Effector memory CD4-positive, alpha-beta T cell (primary cell): ENCODE results near the gene ERGIC1.
A peak's percentile ranks its signal among the peaks of the same experiment; 100 is the strongest.

Experiments
- DNase-seq, 3 donors: peaks; one replicate each; pipeline ENCODE4 v3.0.0-alpha.2; 2020
- H3K27ac ChIP-seq: 2 replicates; pipeline ENCODE4 v1.7.0; 2013; ENCODE audit warnings: mild to moderate bottlenecking, low read length, moderate library complexity; ENCODE audit not compliant: insufficient read depth, poor library complexity, severe bottlenecking
- H3K27me3 ChIP-seq: replicated peaks from 2 replicates; pipeline ENCODE4 v1.7.0; 2013; ENCODE audit warnings: mild to moderate bottlenecking, low read length; ENCODE audit not compliant: insufficient read depth, control insufficient read depth, poor library complexity, severe bottlenecking
- H3K36me3 ChIP-seq: 2 replicates; pipeline ENCODE4 v1.7.0; 2013; ENCODE audit warnings: mild to moderate bottlenecking, low read length, moderate library complexity; ENCODE audit not compliant: control insufficient read depth, insufficient read depth
- H3K4me1 ChIP-seq: 2 replicates; pipeline ENCODE4 v1.7.0; 2013; ENCODE audit warnings: low read length, mild to moderate bottlenecking; ENCODE audit not compliant: control insufficient read depth, insufficient read depth, poor library complexity, severe bottlenecking
- H3K4me3 ChIP-seq: 2 replicates; pipeline ENCODE4 v1.7.0; 2013; ENCODE audit warnings: low read length, low read depth, mild to moderate bottlenecking; ENCODE audit not compliant: insufficient read depth, poor library complexity, severe bottlenecking
- H3K9me3 ChIP-seq: 2 replicates; pipeline ENCODE4 v1.7.0; 2013; ENCODE audit warnings: mild to moderate bottlenecking, low read length, moderate library complexity; ENCODE audit not compliant: control insufficient read depth

Gene ERGIC1

DNA sequence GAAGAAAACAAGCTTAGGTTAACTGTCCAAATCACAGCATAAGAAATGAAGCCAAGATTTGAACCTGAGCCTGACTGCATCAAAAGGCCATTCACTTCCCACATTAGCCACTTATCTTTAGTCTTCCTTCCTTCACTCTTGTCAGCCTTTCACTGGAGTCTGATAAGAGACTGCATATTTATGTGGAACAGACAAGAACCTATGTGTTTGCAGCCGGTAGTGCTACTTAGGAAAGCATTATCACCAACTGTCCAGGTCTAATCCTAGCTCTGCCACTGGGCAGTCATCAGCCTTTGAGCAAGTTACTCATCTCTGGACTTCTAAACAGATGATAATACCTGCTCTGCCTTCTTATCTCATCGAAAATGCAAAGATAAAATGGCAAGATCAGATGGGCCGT, 137.4 kb downstream of the ERGIC1 start:
- Histone ChIP-seq H3K36me3 (no peaks in the 10 kb centered on the region), H3K27me3 (no peaks in the 10 kb centered on the region), H3K9me3 (no peaks in the 10 kb centered on the region), H3K4me1 (no peaks in the 10 kb centered on the region), H3K27ac (no peak overlapping the region), H3K4me3 (no peak overlapping the region)
- DNase-seq, result no peak

DNA sequence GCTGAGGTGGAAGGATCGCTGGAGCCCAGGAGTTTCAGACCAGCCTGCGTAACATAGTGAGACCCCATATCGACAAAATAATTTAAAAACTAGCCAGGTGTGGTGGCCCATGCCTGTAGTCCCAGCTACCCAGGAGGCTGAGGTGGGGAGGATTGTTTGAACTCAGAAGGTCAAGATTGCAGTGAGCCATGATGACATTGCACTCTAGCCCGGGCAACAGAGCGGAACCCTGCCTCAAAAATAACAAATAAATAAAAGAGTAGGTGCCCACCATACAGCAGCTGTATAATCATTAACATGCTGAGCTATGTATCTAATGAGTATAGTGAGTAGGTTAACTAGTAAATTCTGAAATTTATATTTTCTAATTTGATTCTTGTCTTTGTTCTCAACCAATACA, 138.5 kb downstream of the ERGIC1 start:
- Histone ChIP-seq H3K4me1 (no peaks in the 10 kb centered on the region), H3K27ac (no peak overlapping the region), H3K27me3 (no peaks in the 10 kb centered on the region), H3K9me3 (no peaks in the 10 kb centered on the region), H3K4me3 (no peak overlapping the region), H3K36me3 (no peaks in the 10 kb centered on the region)
- no peak for DNase-seq

DNA sequence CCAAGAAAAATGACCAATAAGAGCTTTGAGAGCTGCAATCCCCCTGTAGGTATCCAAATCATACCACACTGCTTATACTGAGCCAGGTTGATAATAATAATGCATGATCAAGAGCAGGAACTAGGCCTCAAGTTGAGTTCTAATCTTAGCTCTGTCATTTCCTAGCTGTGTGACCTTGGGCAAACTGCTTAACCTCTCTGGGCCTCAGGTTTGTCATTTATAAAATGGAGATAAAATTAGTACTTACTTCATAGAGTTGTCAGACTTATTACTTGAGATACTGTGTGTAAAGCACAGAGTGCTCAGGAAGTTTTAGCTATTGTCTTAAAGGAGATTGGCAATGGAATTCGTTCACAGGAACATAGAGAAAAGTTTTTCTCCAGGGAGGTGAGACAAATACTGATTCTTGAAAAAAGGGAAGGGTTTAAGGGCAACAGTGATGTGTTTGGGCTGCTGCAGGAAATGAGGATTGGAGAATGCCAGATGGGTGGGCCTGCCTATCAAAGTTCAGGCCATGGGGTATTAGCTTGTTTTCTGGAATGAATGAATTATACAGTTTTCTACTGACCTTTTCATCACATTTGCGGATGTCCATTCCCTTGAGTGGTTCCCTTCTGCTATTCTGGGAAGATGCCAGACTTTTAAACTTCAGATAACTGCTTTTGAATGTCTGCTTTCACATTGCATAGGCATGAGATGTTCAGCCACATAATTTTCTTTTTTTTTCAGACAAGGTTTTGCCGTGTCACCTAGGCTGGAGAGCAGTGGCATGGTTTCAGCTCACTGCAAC, 139.3 kb downstream of the ERGIC1 start:
- H3K27me3 ChIP-seq, result no peaks in the 10 kb centered on the region
- H3K36me3 ChIP-seq, result no peaks in the 10 kb centered on the region
- no peak overlapping the region for H3K4me3 ChIP-seq
- no peaks in the 10 kb centered on the region for H3K9me3 ChIP-seq
- DNase-seq, result no peak
- no peaks in the 10 kb centered on the region for H3K4me1 ChIP-seq
- H3K27ac ChIP-seq, result no peak overlapping the region

DNA sequence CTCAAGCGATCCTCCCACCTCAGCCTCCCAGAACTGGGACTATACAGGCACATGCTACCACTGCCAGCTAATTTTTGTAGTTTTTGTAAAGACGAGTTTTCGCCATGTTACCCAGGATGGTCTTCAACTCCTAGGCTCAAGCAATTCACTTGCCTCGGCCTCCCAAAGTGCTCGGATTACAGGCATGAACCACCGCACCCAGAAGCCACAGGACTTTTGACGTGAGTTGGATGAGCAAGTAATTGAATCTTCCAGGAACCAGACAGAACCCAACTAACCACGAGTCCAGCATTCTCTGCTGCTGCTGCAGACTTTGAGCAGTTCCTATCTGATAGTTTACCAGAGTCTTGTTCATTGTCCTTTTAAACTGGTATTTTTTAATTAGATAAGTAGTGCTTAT, 139.9 kb downstream of the ERGIC1 start:
- Histone ChIP-seq H3K36me3 (no peaks in the 10 kb centered on the region), H3K4me1 (no peaks in the 10 kb centered on the region), H3K4me3 (no peak overlapping the region), H3K27me3 (no peaks in the 10 kb centered on the region), H3K9me3 (no peaks in the 10 kb centered on the region), H3K27ac (no peak overlapping the region)
- DNase-seq, result no peak

DNA sequence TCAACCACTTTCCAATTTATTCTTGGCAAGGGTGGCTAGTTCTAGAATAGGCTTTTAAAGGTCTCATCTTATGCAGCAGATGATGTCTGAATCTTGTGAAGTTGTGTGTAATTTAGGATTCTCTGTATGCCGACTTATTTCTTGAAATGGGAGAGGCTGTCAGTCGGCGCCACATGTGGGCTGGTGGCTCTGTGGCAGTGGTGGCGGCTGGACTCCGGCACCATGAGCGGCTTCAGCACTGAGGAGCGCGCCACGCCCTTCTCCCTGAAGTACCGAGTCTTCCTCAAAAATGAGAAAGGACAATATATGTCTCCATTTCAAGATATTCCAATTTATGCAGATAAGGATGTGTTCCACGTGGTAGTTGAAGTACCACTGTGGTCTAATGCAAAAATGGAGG, 141.2 kb downstream of the ERGIC1 start:
- no peaks in the 10 kb centered on the region for H3K9me3 ChIP-seq
- H3K27ac ChIP-seq, result no peak overlapping the region
- no peaks in the 10 kb centered on the region for H3K27me3 ChIP-seq
- H3K36me3 ChIP-seq, result no peaks in the 10 kb centered on the region
- no peaks in the 10 kb centered on the region for H3K4me1 ChIP-seq
- no peak for DNase-seq
- no peak overlapping the region for H3K4me3 ChIP-seq

DNA sequence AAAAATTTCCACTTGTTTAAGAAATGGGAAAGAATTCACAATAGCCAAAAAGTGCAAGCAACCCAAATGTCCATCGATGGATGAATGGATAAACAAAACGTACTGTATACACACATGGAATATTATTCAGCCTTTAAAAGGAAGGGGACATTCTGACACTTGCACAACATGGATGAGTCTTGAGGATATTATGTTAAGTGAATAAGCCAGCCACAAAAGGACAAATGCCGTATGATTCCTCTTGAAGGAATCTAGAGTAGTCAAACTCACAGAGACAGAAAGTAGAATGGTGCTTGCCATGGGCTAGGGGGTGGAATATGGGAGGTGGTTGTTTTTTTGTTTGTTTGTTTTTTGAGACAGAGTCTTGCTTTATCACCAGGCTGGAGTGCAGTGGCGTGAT, 145.7 kb downstream of the ERGIC1 start:
- H3K9me3 ChIP-seq, result no peaks in the 10 kb centered on the region
- no peaks in the 10 kb centered on the region for H3K27me3 ChIP-seq
- no peak overlapping the region for H3K27ac ChIP-seq
- H3K36me3 ChIP-seq, result no peaks in the 10 kb centered on the region
- H3K4me1 ChIP-seq, result peaks cover 3% of the 10 kb centered on the region
- DNase-seq, result no peak
- no peak overlapping the region for H3K4me3 ChIP-seq

DNA sequence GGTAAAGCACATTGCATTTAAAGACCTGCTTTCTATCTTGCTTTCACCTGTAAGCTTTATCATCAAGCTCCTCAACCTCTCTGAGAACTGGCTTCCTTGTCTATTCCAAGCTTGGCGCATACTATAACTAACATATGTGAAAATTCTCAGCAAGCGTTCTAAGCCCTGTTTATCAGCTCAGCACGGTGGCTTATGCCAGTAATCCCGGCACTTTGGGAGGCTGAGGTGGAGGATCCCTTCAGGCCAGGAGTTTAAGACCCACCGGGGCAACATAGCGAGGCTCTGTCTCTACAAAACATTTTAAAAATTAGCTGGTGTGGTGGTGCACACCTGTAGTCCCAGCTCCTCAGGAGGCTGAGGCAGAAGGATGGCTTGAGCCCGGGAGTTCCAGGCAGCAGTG, 147.9 kb downstream of the ERGIC1 start:
- H3K27ac ChIP-seq, result no peak overlapping the region

DNA sequence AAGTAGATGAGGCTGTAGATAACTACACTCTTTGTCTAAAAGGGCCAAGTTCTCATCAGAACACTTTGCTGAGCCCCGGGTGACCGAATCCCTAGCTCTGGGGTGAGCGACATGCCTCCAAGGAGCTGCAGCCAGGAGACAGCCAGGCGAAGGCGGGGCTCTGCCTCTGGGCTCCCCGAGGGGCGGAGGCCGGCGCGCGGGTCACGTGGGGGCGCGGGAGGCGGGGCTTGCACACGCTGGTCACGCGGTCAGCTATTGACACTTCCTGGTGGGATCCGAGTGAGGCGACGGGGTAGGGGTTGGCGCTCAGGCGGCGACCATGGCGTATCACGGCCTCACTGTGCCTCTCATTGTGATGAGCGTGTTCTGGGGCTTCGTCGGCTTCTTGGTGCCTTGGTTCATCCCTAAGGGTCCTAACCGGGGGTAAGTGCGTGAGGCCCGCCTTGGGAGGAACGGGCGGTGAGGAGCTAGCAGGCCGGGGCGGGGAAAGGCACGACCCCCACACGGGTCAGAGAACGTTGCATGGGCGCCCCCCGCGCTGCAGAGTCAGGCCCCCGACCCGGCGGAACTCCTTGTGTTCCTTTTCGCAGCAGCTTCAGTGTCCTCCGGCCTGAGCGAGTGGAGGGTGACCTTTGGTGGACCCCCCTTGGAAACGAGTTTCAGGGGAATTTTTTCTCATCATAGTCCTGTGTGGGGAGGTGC, 149.6 kb downstream of the ERGIC1 start, which contains the start of gene ATP6V0E1:
ATP6V0E1 (plus strand) TSS at position 230 of the 702 bp plus-strand sequence; CDS start at position 320, 90 bp downstream.
- peaks cover 13% of the 10 kb centered on the region for H3K4me1 ChIP-seq
- H3K9me3 ChIP-seq, result no peaks in the 10 kb centered on the region
- H3K27me3 ChIP-seq, result no peaks in the 10 kb centered on the region
- peak; percentile 87 to 92 (median 91) for DNase-seq
- peak within 1 kb of the TSS; percentile 70 for H3K4me3 ChIP-seq
- H3K27ac ChIP-seq, result peak within 1 kb of the TSS; percentile 79
- peaks cover 8% of the 10 kb centered on the region for H3K36me3 ChIP-seq

More for the DNA sequence above, 147.9 kb downstream of the ERGIC1 start:
- H3K4me1 ChIP-seq, result peaks cover 13% of the 10 kb centered on the region
- H3K9me3 ChIP-seq, result no peaks in the 10 kb centered on the region
- H3K27me3 ChIP-seq, result no peaks in the 10 kb centered on the region
- no peak overlapping the region for H3K4me3 ChIP-seq
- no peak for DNase-seq
- H3K36me3 ChIP-seq, result peaks cover 5% of the 10 kb centered on the region

DNA sequence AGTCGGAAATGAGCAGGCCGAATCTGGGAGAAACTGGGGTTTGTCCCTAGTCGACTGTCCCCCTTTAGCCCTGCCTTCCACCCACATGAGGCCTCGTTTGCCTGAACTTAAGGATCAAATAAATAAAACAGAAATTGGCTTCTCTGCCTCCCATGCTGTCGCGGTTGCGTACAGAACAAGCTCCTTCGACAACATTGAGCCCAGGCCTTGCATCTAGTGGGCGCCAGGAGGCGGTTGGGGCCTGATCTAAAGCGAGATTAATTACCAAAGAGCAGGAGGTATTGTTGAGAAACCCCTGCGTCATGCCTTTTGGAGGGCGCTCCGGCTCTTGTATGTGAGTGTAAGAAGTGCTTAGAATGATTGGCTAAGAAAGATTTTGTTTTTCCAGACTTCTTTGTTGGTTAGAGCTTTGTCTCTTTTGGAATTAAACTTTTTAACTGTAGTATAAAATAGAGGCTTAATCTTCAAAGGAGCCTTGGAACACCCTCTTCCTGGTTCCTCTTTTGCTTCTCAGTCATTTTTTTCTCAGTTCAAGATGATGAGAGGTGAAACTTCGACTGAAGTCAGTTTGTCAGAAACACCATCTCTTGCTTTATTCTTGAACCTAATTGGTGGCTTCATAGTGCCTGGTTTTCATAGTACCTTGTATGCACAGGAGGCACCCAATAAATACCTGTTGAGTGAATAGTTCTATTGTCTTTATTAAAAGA, 150.3 kb downstream of the ERGIC1 start:
- Histone ChIP-seq H3K36me3 (peaks cover 8% of the 10 kb centered on the region), H3K4me1 (peaks cover 13% of the 10 kb centered on the region), H3K4me3 (peak overlapping the region; percentile 70), H3K27me3 (no peaks in the 10 kb centered on the region), H3K27ac (peak overlapping the region; percentile 79), H3K9me3 (no peaks in the 10 kb centered on the region)
- DNase-seq, result peak; percentile 49 to 70 (median 63)

DNA sequence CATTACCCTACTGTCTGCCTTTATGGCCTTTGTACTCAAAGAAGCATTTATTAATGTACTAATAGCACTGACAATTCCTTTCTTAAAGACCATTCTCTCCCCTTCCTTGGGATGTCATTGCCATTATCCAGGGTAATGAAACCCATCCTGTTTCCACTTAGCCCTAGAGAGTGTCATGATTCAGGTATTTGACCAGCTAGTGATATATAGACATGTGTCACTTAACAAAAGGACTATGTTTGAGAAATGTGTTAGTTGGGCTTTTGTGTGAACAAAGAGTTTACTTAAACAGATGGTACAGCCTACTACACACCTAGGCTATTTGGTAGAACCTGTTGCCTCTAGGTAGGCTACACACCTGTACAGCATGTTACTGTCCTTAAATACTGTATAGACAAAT, 151.5 kb downstream of the ERGIC1 start:
- H3K36me3 ChIP-seq, result peaks cover 8% of the 10 kb centered on the region
- no peak overlapping the region for H3K4me3 ChIP-seq
- H3K27ac ChIP-seq, result no peak overlapping the region
- no peak for DNase-seq
- no peaks in the 10 kb centered on the region for H3K27me3 ChIP-seq
- no peaks in the 10 kb centered on the region for H3K9me3 ChIP-seq
- peaks cover 13% of the 10 kb centered on the region for H3K4me1 ChIP-seq
